KOPT-K1 (cell line): ENCODE results near the gene ALKBH5.

Experiments used
- H3K27ac ChIP-seq: fragments of 200-600 bp; sonication (generic); 2 replicates; pipeline ENCODE4 v1.5.1; 2016; ENCODE audit warnings: antibody characterized with exemption, mild to moderate bottlenecking, low read depth, low read length; ENCODE audit not compliant: poor library complexity, severe bottlenecking
- H3K36me3 ChIP-seq: fragments of 200-600 bp; sonication (generic); 2 replicates; pipeline ENCODE4 v1.5.1; 2017; ENCODE audit warnings: antibody characterized with exemption, mild to moderate bottlenecking, low read length, moderate library complexity; ENCODE audit not compliant: insufficient read depth
- H3K9me3 ChIP-seq: fragments of 200-600 bp; sonication (generic); 2 replicates; pipeline ENCODE4 v1.5.1; 2017; ENCODE audit warnings: antibody characterized with exemption, low read length, mild to moderate bottlenecking; ENCODE audit not compliant: insufficient read depth, poor library complexity, severe bottlenecking

The ALKBH5 gene

GRCh38 chr17:18173740-18174139, 9.9 kb upstream of the ALKBH5 start:
- Histone ChIP-seq H3K27ac (no peak overlapping the region), H3K36me3 (no peaks in the 10 kb centered on the region), H3K9me3 (no peaks in the 10 kb centered on the region)

GRCh38 chr17:18176176-18176575, 7.5 kb upstream of the ALKBH5 start:
- Histone ChIP-seq H3K36me3 (no peaks in the 10 kb centered on the region), H3K27ac (no peak overlapping the region), H3K9me3 (no peaks in the 10 kb centered on the region)

DNA sequence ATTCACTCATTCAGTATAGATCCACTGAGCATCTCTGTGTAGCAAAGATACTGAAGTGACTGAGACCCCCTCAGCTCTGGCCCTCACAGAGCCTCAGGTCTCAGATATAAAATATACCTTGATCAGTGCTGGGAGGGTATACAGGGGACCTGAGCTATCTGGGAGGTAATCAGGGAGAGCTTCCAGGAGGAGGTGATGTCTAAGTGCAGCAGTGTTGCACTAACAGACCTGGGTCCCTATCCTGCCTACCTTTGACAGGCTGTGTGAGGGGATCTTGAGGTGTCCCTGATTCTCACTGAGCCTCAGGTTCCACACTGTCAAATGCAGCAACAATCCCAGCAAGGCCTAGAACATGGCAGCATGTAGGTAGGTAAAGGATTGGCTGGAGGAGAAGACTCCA, 6.5 kb upstream of the ALKBH5 start:
- no peaks in the 10 kb centered on the region for H3K36me3 ChIP-seq
- H3K27ac ChIP-seq, result no peak overlapping the region
- no peaks in the 10 kb centered on the region for H3K9me3 ChIP-seq

DNA sequence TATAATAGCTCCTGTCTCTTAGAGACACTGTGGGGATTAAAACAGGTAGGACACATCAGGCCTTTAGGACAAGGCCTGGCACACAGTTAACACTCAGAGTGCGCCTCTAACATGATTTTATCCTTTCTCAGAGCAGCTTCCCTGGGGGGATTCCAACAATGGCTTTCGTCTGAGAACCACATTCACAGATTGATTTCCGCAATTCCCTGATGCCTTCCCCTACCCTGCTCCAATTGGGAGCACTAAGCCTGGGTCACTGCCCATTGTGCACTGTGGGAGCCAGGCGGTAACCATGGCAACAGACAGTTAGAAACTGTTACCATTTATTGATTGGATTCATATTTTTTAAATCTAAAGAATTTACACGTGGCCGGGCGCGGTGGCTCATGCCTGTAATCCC, 5.9 kb upstream of the ALKBH5 start:
- Histone ChIP-seq H3K36me3 (no peaks in the 10 kb centered on the region), H3K9me3 (no peaks in the 10 kb centered on the region), H3K27ac (no peak overlapping the region)

DNA sequence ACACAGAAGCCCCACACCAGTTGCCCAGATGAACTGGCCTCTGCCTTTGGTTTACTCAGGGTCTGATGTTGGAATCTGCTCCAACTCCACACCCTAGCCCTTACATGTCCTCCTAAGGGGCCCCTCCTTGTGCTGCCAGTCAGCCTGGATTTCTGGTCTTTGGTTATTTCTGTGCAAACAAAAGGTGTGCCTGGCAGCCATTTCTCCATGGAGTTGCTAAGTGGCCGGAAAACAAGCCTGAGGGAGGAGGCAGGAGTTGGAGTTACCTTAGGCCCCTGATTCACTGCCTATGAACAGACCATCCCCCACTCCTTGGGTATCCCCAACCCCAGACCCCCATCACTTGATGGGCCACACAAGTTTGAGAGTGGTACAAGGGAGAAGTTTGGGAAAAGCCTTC, 4.4 kb upstream of the ALKBH5 start:
- no peaks in the 10 kb centered on the region for H3K9me3 ChIP-seq
- no peaks in the 10 kb centered on the region for H3K36me3 ChIP-seq
- no peak overlapping the region for H3K27ac ChIP-seq

GRCh38 chr17:18179804-18180203, 3.8 kb upstream of the ALKBH5 start:
- Histone ChIP-seq H3K9me3 (no peaks in the 10 kb centered on the region), H3K36me3 (no peaks in the 10 kb centered on the region), H3K27ac (no peak overlapping the region)

GRCh38 chr17:18181358-18181757, 2.3 kb upstream of the ALKBH5 start:
- Histone ChIP-seq H3K9me3 (no peaks in the 10 kb centered on the region), H3K36me3 (peaks cover 11% of the 10 kb centered on the region), H3K27ac (no peak overlapping the region)

- peak overlapping the region; percentile 91 for H3K27ac ChIP-seq
- H3K9me3 ChIP-seq, result no peaks in the 10 kb centered on the region
- H3K36me3 ChIP-seq, result peaks cover 21% of the 10 kb centered on the region
Observed at GRCh38 chr17:18182110-18182977, 1.3 kb upstream of the ALKBH5 start.

- Histone ChIP-seq H3K27ac (peak overlapping the region; percentile 91), H3K36me3 (peaks cover 27% of the 10 kb centered on the region), H3K9me3 (no peaks in the 10 kb centered on the region)
Observed at GRCh38 chr17:18182978-18183333, 672 bp upstream of the ALKBH5 start.

DNA sequence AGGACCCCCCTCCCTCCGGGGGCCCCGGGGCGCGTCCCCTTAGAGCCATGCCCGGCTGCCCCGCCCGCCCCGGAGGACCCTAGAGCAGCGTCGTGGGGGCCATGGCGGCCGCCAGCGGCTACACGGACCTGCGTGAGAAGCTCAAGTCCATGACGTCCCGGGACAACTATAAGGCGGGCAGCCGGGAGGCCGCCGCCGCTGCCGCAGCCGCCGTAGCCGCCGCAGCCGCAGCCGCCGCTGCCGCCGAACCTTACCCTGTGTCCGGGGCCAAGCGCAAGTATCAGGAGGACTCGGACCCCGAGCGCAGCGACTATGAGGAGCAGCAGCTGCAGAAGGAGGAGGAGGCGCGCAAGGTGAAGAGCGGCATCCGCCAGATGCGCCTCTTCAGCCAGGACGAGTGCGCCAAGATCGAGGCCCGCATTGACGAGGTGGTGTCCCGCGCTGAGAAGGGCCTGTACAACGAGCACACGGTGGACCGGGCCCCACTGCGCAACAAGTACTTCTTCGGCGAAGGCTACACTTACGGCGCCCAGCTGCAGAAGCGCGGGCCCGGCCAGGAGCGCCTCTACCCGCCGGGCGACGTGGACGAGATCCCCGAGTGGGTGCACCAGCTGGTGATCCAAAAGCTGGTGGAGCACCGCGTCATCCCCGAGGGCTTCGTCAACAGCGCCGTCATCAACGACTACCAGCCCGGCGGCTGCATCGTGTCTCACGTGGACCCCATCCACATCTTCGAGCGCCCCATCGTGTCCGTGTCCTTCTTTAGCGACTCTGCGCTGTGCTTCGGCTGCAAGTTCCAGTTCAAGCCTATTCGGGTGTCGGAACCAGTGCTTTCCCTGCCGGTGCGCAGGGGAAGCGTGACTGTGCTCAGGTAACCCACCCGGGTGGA, 759 bp downstream of the ALKBH5 start:
- no peaks in the 10 kb centered on the region for H3K9me3 ChIP-seq
- peak overlapping the region; percentile 91 for H3K27ac ChIP-seq
- H3K36me3 ChIP-seq, result peaks cover 40% of the 10 kb centered on the region

- Histone ChIP-seq H3K9me3 (no peaks in the 10 kb centered on the region), H3K27ac (peak overlapping the region; percentile 27), H3K36me3 (peaks cover 51% of the 10 kb centered on the region)
Observed at GRCh38 chr17:18185391-18185790, 1.8 kb downstream of the ALKBH5 start.

DNA sequence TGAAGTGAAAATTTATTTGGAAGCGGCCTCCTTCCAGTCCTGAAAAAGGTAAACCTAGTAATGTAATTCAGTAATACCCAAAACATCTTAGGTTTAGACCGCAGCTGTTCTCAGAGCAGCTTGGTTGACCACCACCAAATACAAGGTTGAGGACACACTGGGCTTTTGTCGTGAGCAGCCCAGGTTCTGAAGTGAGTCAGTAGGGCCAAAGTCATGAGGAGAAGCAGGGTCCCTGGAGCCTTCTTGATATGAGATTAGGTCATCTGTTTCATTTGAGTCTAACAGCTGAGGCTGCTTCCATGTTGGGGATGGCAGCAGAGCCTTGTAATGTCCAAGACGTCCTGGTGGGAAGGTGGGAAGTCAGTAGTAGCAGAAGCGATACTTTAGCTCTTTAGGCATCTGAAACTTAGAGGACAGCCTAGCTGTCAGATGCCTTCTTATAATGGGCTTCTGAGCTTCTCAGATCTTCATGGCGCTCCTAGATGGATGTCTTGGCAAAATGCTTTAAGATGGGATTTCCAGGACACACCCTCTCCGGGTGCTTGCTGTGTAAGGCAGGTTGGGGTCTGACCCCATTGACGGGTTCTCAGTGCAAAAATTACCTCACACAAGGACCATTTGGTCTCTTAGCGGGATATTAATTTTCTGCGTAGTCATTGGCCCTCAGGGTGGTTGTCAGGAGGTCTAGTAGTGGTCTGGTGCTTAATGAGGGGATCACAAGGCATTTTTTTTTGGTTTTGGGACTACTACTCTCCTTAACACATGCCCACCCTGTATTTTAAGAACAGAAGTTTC, 2.4 kb downstream of the ALKBH5 start:
- no peaks in the 10 kb centered on the region for H3K9me3 ChIP-seq
- H3K36me3 ChIP-seq, result peaks cover 57% of the 10 kb centered on the region
- H3K27ac ChIP-seq, result peak overlapping the region; percentile 27

- Histone ChIP-seq H3K27ac (peak overlapping the region; percentile 27), H3K9me3 (no peaks in the 10 kb centered on the region), H3K36me3 (peaks cover 63% of the 10 kb centered on the region)
Observed at GRCh38 chr17:18186627-18186982, 3.0 kb downstream of the ALKBH5 start.

GRCh38 chr17:18187226-18187625, 3.6 kb downstream of the ALKBH5 start:
- Histone ChIP-seq H3K9me3 (no peaks in the 10 kb centered on the region), H3K27ac (no peak overlapping the region), H3K36me3 (peaks cover 69% of the 10 kb centered on the region)
